CD4-positive, alpha-beta T cell treated with Interleukin-6 at 100 ng/mL for 8 hours (primary cell): ENCODE measurements around the gene FBXO38.

Source experiments
- DNase-seq: peaks from one replicate; pipeline ENCODE4 v3.0.0-alpha.2; 2020; ENCODE audit warnings: mixed read lengths, low spot score

Gene FBXO38

GRCh38 chr5:148386041-148386440 lies 2.3 kb downstream of the FBXO38 start:
- DNase-seq: no peak

DNA sequence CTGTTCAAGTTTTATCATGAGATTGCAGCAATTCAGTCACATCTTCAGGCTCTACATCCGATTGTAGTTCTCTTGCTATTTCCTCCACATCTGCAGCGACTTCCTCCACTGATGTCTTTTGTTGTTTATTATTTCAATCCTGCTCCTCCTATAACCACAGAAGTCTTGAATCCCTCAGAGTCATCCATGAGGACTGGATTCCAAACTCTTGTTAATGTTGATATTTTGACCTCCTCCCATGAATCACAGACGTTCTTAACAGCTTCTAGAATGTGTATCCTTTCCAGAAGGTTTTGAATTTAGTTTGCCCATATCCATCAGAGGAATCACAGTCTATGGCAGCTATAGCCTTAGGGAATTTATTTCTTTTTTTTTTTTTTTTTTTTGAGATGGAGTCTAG lies 3.6 kb downstream of the FBXO38 start:
- no peak for DNase-seq

- no peak for DNase-seq
Observed at GRCh38 chr5:148388696-148389095, 4.9 kb downstream of the FBXO38 start.

DNA sequence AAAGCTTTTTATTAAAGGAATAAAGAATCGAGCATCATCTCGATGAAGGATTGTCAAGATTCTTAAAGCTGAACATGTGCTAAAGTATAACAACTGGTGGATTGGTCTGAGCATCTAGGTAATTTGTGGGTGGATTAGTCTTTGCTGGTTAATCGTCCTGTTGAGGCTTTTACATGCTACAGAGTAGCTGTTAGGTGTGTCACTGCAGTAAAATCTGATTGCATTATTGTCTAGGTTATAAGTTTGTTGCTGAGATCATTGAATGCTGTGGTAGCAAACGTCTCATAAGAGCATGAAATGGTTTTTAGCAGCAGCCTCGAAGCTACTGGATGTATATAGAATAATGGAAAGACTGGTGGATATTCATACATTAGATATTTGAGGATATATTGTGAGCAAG lies 7.2 kb downstream of the FBXO38 start:
- DNase-seq: no peak

- DNase-seq: no peak
Observed at GRCh38 chr5:148391422-148391821, 7.7 kb downstream of the FBXO38 start.

- no peak for DNase-seq
Observed at GRCh38 chr5:148393390-148393741, 9.6 kb downstream of the FBXO38 start.

- DNase-seq: no peak
Observed at GRCh38 chr5:148394587-148395019, 10.8 kb downstream of the FBXO38 start.

- no peak for DNase-seq
Observed at GRCh38 chr5:148395031-148395430, 11.3 kb downstream of the FBXO38 start.

DNA sequence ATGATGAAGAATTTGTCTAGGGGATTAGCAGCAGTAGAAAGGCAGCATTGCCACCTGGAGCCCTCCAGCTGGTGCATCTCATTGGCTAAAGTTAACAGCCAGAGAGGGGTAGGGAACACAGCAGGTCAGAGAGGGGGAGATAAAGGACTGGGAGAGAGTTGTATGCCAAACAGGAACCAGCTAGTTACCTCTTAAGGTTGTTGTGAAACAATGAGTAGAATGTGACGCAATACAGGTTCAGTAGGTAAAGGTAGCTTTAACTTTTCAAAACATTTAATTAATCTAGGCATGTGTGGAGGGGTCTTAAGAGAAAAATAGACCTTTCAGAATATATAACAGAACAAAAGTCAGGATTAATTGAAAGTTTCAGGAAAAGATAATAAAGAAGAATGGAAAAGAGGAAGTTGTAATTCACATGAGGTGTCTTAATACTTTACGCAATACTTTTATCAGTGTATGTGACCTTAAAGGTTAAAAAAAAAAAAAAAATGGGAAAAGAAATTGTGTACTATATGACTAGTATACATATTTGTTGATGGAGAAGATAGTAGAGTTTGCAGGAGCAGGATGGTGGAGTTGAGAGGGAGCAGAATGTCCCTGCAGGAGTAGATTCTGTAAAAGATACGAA lies 14.3 kb downstream of the FBXO38 start:
- no peak for DNase-seq

GRCh38 chr5:148398698-148399121 lies 15.0 kb downstream of the FBXO38 start:
- no peak for DNase-seq

DNA sequence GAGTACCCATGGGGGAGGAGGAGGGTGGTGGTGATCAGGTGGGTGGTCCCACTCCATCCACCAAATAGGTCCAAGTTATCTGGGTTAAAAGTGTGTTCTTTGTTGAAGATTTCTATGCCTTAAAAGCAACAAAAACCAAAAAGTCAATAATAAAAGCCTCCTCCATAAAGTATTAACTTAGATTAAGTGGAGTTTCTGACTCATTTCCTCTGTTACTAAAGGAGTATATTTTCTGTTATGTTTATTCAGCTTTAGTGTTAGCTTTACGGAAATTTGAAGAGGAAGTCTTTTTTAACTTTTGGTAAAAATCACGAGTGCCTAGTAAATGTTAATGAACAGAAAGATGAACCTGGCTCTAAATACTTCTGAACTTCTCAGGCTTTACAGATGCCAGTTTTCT lies 17.8 kb downstream of the FBXO38 start:
- DNase-seq: no peak

- DNase-seq: no peak
Observed at GRCh38 chr5:148403344-148403743, 19.6 kb downstream of the FBXO38 start.

DNA sequence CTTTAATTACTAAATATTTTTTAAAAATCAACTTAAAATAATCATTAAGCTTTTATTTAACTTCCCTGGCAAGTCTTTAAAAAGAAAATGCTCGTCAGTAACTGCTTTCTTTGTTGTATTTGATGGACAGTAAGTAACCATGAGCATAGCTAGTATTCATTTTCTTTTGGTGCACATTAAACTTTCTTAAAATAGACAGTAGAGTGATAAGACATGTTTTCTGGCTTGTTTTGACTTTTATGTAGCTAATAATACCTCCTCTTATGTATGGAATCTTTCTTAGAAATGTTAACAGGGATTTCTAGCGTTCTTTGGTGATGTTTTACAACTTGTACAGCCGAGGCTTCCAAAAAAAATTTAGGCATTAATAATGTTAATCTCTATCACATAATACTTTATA lies 22.6 kb downstream of the FBXO38 start:
- no peak for DNase-seq

DNA sequence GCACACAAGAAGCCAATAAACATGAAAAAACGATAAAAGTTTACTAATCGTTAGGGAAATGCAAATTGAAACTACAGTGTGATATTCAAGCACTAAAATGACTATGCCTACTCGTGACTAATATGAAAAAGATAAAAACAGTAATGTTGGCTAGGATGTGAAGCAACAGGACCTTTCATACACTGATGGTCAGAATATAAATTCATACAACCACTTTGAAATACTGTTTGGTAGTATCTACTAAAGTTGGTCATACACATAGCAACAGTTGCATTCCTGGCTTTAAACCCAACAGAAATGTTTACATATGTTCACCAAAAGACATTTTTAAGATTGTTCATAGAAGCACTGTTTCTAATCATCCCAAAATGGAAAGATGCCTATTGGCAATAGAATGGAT lies 24.3 kb downstream of the FBXO38 start:
- DNase-seq: no peak

GRCh38 chr5:148412124-148412523 lies 28.4 kb downstream of the FBXO38 start:
- no peak for DNase-seq

DNA sequence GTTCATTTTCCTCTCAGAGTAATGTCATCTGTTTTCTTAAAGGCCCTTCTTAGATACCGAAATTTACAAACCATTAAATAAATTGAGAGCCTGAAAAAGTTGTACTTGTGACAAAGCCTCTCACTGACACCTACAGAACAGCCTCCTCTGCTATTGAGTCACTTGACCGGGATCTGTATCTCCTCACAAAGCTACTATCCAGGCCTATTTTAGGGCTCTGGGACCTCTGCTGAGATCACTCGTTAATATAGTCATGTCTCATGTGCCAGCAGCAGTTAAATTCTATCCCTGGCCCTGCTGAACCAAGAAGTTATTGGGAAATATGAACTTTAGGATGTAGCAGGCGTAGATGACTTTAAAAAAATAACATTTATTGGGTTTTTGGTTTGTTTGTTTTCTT lies 31.1 kb downstream of the FBXO38 start:
- no peak for DNase-seq

- DNase-seq: no peak
Observed at GRCh38 chr5:148416416-148416815, 32.7 kb downstream of the FBXO38 start.

DNA sequence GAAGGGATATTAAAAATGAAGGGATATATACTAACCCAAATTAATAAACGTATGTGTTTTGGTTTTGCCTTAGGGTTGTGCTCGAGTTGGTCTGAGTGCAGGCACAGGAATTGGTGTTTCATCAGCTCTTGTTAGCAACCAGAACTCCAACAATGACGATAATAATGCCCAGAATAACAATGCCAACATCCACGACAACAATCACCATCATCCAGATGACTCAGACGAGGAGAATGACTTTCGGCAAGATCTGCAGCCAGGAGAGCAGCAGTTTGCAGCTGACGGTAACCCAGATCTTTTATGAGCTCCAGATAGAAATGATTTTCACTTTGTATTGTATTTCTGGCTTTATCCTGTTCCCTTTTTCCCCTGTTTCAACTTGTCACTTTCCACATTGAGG lies 33.2 kb downstream of the FBXO38 start:
- DNase-seq: no peak

- no peak for DNase-seq
Observed at GRCh38 chr5:148418511-148418910, 34.8 kb downstream of the FBXO38 start.

DNA sequence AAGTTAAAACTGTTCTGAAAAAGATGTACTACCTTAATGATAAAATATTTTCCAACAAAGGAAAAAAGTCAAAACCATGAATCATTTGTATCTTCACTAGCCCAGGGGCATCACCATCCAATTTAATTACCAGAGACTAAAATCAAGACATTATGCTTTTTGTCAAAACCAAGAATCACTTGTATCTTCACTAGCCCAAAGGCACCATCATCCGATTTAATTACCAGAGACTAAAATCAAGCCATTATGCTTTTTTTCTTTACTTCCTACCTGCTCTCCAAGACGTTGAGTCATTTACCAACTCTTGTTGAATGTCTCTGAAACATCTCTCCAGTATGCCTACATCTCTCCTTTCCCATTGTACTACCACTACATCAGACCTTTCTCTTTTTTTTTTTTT lies 37.9 kb downstream of the FBXO38 start:
- no peak for DNase-seq

DNA sequence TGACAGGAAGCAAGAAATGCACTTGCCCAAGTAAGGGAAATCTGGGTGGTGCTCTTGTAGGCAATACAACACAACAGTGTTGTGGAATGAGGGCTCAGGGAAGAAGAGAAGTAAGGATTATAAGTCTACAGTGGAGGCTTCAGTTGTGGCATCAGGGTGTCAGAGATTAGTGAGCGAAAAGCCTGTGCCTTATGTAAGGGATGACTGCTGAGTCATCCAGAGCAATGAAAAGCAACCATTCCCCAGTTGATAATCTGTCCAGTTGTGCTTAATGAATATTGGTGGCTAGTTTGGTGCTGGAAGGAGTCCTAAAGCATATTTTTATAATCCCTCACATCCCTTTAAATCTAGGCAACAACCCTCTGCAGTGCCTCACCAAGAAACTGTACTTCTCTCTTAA lies 42.0 kb downstream of the FBXO38 start:
- DNase-seq: no peak

DNA sequence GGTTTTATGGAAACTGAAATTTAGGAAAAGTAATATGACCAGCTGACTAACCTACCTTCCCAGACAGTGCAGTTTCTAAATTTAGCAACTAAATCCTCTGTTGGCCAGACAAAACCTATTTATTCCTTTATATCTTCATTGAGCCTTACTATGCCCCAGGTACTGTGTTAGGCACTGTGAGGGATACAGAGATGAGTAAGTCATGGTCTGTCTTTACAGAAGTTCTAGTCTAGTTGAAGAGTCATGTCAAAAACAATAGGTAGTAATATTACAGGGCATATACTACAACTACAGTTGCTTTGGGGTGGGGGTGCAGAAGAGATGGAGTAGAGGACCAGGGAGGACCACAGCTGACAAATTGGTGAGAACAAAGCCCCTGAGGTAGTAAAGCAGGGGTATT lies 42.8 kb downstream of the FBXO38 start:
- DNase-seq: no peak

DNA sequence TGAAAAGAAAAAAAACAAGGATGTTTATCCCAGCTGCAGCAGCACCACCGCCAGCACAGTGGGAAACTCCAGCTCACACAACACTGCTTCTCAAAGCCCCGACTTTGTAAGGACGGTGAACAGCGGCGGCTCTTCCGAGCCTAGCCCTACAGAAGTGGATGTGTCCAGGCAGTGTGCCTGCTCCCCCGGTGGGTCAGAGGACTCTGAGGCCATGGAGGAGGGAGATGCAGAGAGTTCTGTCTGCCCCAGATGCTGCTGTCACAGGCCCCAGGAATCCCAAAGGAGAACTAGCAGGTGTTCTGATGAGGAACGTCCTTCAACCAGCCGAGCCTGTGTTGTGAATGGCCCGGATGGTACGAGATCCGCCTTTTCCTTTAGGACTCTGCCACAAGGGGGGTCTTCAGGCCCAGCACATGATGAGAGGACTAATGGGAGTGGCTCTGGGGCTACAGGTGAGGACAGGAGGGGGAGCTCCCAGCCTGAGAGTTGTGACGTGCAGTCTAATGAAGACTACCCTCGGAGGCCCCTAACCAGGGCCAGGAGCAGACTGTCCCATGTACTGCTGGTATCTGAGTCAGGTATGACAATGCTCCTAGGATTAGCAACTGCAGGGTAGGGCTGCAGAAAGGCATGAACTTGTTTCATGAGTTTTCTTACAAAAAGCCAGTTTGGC lies 43.7 kb downstream of the FBXO38 start:
- DNase-seq: no peak

DNA sequence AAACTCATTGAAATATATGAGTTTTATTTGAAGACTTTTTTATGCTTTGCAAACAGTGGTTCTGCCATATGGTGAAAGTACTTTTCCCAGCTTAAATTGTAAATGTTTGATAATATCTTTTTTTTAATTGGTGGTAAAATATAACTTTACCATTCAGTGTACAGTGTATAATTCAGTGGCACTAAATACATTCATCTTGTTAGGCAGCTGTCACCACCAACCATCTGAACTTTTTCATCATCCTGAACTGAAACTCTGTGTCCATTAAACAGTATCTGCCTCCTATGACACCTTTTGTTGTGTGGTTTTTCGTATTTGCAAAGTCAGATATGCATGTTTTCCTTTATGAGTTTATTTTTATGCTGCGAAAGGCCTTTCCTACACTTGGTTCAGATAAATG lies 45.1 kb downstream of the FBXO38 start:
- DNase-seq: no peak
